Osteoblast (primary cell): ENCODE results near the gene CD68. TPM values are rescaled to one million over a fixed set of nuclear protein-coding genes. Genes with fewer than 3 reads are reported as not detected.
A peak's percentile ranks its signal among the peaks of the same experiment; 100 is the strongest.

Source experiments
- DNase-seq: peaks from one replicate; pipeline ENCODE4 v3.0.0; 2011; ENCODE audit warnings: low spot score, mixed read lengths; ENCODE audit not compliant: insufficient read length; ENCODE audit errors: missing footprints
- H2AFZ ChIP-seq: 2 replicates; pipeline ENCODE4 v1.6.0; 2011; ENCODE audit warnings: mild to moderate bottlenecking, low read length
- H3K27ac ChIP-seq: 2 replicates; pipeline ENCODE4 v1.5.1; 2011; ENCODE audit warnings: mild to moderate bottlenecking, low read depth, low read length, moderate library complexity
- H3K27me3 ChIP-seq: 2 replicates; pipeline ENCODE4 v1.6.0; 2012; ENCODE audit warnings: mild to moderate bottlenecking, control low read depth, inconsistent platforms, low read length, moderate library complexity; ENCODE audit not compliant: insufficient read depth
- H3K36me3 ChIP-seq: 2 replicates; pipeline ENCODE4 v1.5.1; 2011; ENCODE audit warnings: mild to moderate bottlenecking, low read length, control low read depth, moderate library complexity; ENCODE audit not compliant: insufficient read depth
- H3K4me1 ChIP-seq: 2 replicates; pipeline ENCODE4 v1.5.1; 2011; ENCODE audit warnings: mild to moderate bottlenecking, low read length, control low read depth, moderate library complexity; ENCODE audit not compliant: insufficient read depth
- H3K4me2 ChIP-seq: 2 replicates; pipeline ENCODE4 v1.6.0; 2011; ENCODE audit warnings: mild to moderate bottlenecking, low read length; ENCODE audit not compliant: insufficient read depth
- H3K4me3 ChIP-seq: fragments of 200-600 bp; sonication (generic); 3 replicates; pipeline ENCODE4 v1.5.1; 2012; ENCODE audit warnings: mild to moderate bottlenecking, low read length, inconsistent platforms; ENCODE audit not compliant: insufficient read depth
- H3K79me2 ChIP-seq: 2 replicates; pipeline ENCODE4 v1.6.0; 2012; ENCODE audit warnings: mild to moderate bottlenecking, low read length, control low read depth, inconsistent platforms; ENCODE audit not compliant: insufficient read depth
- H3K9me3 ChIP-seq: 2 replicates; pipeline ENCODE4 v1.5.1; 2011; ENCODE audit warnings: low read depth, low read length, control low read depth
- H4K20me1 ChIP-seq: 2 replicates; pipeline ENCODE4 v1.6.0; 2012; ENCODE audit warnings: mild to moderate bottlenecking, low read length, control low read depth; ENCODE audit not compliant: insufficient read depth
- total RNA-seq: library from RNA; depleted of rRNA; stranded (reverse); fragments of >200 nt; gene quantifications from 2 replicates; pipeline ENCODE4 v1.2.3, GENCODE V29; 2012
- TF ChIP-seq, protein P1 (sequence below): IDR thresholded peaks from 2 replicates; pipeline ENCODE4 v1.5.1; 2011; ENCODE audit warnings: mild to moderate bottlenecking, low read depth, low read length, moderate library complexity; ENCODE audit errors: extremely low read depth

The CD68 gene
- total RNA-seq, 1 donor: 31.8 TPM

GRCh38 chr17:7570351-7570750 is 9.1 kb upstream of the CD68 start:
- Histone ChIP-seq H3K36me3 (peaks cover 69% of the 10 kb centered on the region), H4K20me1 (peaks cover 28% of the 10 kb centered on the region), H3K9me3 (no peaks in the 10 kb centered on the region), H3K4me1 (peaks cover 20% of the 10 kb centered on the region), H2AFZ (no peak overlapping the region), H3K79me2 (peaks cover 70% of the 10 kb centered on the region), H3K4me3 (no peak overlapping the region), H3K4me2 (no peak overlapping the region), H3K27ac (no peak overlapping the region), H3K27me3 (no peaks in the 10 kb centered on the region)
- TF ChIP-seq, protein P1, sequence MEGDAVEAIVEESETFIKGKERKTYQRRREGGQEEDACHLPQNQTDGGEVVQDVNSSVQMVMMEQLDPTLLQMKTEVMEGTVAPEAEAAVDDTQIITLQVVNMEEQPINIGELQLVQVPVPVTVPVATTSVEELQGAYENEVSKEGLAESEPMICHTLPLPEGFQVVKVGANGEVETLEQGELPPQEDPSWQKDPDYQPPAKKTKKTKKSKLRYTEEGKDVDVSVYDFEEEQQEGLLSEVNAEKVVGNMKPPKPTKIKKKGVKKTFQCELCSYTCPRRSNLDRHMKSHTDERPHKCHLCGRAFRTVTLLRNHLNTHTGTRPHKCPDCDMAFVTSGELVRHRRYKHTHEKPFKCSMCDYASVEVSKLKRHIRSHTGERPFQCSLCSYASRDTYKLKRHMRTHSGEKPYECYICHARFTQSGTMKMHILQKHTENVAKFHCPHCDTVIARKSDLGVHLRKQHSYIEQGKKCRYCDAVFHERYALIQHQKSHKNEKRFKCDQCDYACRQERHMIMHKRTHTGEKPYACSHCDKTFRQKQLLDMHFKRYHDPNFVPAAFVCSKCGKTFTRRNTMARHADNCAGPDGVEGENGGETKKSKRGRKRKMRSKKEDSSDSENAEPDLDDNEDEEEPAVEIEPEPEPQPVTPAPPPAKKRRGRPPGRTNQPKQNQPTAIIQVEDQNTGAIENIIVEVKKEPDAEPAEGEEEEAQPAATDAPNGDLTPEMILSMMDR: no peak
- no peak for DNase-seq

GRCh38 chr17:7572338-7572587 is 7.2 kb upstream of the CD68 start:
- peaks cover 46% of the 10 kb centered on the region for H4K20me1 ChIP-seq
- H2AFZ ChIP-seq: peak overlapping the region; percentile 74
- peak overlapping the region; percentile 99 for H3K4me2 ChIP-seq
- no peak for DNase-seq
- H3K27me3 ChIP-seq: no peaks in the 10 kb centered on the region
- H3K36me3 ChIP-seq: peaks cover 70% of the 10 kb centered on the region
- H3K4me3 ChIP-seq: peak overlapping the region; percentile 76
- peaks cover 31% of the 10 kb centered on the region for H3K4me1 ChIP-seq
- peak overlapping the region; percentile 97 for H3K27ac ChIP-seq
- H3K79me2 ChIP-seq: peaks cover 78% of the 10 kb centered on the region
- no peaks in the 10 kb centered on the region for H3K9me3 ChIP-seq
- TF ChIP-seq, protein P1: no peak

GRCh38 chr17:7572588-7573323 is 6.7 kb upstream of the CD68 start:
- Histone ChIP-seq H3K4me2 (peak overlapping the region; percentile 99), H3K27me3 (no peaks in the 10 kb centered on the region), H3K4me3 (peak overlapping the region; percentile 87), H3K36me3 (peaks cover 71% of the 10 kb centered on the region), H3K79me2 (peaks cover 79% of the 10 kb centered on the region), H3K9me3 (no peaks in the 10 kb centered on the region), H3K27ac (peak overlapping the region; percentile 97), H4K20me1 (peaks cover 51% of the 10 kb centered on the region), H3K4me1 (peaks cover 32% of the 10 kb centered on the region), H2AFZ (no peak overlapping the region)
- TF ChIP-seq, protein P1: no peak
- peak; percentile 99 for DNase-seq

DNA sequence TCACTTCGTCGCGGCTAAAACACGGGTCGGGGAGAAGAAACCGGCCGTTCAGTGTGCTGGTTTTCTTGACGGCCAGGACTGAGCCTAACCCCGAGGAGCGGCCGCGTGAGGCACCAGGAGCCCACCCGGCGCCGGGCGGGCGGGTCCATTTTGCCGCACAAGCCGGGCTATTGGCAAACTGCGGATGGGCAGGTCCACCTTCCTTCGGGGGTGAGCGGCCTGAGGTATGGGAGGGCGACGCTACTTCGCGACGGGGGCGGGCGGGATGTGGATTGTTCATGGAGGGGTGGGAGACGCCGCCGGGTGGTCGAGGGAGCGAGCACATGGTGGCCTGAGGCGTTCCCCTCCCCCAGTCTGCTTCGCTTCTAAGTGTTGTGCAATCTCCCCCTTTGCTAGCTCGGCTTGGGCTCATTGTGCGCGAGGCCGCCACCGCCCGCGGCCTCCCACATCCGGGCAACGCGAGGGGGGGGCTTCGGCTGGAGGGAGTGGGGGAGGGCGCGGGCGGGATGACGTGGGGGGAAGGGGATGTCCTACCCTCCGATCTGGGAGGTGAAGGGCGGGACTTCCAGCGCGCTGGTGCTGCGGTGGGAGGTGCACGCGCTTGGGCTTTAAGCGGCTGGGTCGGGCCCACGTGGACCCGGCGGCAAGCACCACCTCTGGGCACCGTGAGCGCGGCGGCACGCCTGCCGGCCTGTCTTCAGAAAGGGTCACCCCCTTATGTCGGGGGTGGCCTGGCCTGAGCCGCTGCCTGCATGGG is 5.9 kb upstream of the CD68 start:
- Histone ChIP-seq H3K4me1 (peaks cover 36% of the 10 kb centered on the region), H3K27ac (peak overlapping the region; percentile 92), H3K9me3 (no peaks in the 10 kb centered on the region), H3K36me3 (peaks cover 75% of the 10 kb centered on the region), H3K27me3 (no peaks in the 10 kb centered on the region), H3K79me2 (peaks cover 81% of the 10 kb centered on the region), H3K4me3 (peak overlapping the region; percentile 87), H2AFZ (no peak overlapping the region), H4K20me1 (peaks cover 55% of the 10 kb centered on the region), H3K4me2 (peak overlapping the region; percentile 88)
- peak; percentile 97 for DNase-seq
- TF ChIP-seq, protein P1: no peak
